Ovary (tissue), 9 donors: ENCODE measurements around the gene IL36A. TPM values are rescaled to one million over a fixed set of nuclear protein-coding genes. Genes with fewer than 3 reads are reported as not detected.

Experiments used
- DNase-seq, 5 donors: peaks; one replicate each; pipeline ENCODE4 v3.0.0-alpha.2; 2019 to 2020
- H3K27ac ChIP-seq, 2 donors: fragments of 200-600 bp; one replicate each; pipeline versions ENCODE4 v1.5.1 to v1.8.0; 2019 to 2022
- H3K27me3 ChIP-seq: fragments of 200-600 bp; one replicate; pipeline ENCODE4 v1.8.0; 2022
- H3K36me3 ChIP-seq: fragments of 200-600 bp; sonication (generic); one replicate; pipeline ENCODE4 v1.5.1; 2019
- H3K4me1 ChIP-seq: one replicate; pipeline ENCODE4 v1.8.1; 2013; ENCODE audit warnings: mild to moderate bottlenecking, moderate library complexity; ENCODE audit not compliant: insufficient read depth
- H3K4me3 ChIP-seq: fragments of 200-600 bp; sonication (generic); one replicate; pipeline ENCODE4 v1.5.1; 2017
- H3K9me3 ChIP-seq, 2 donors: fragments of 200-600 bp in 1 of 2; sonication (generic) in 1 of 2; one replicate each; pipeline versions ENCODE4 v1.5.1 to v1.8.1; 2013 to 2019; ENCODE audit warnings: mild to moderate bottlenecking in 1 of 2, moderate library complexity in 1 of 2
- CTCF ChIP-seq, 3 donors: fragments of 450-650 bp in 2 of 3; fragments of 200-600 bp in 1 of 3; IDR thresholded peaks; one replicate each; pipeline versions ENCODE4 v1.5.1 to v1.8.0; 2016 to 2022; ENCODE audit warnings: antibody characterized with exemption in 3 of 3, mild to moderate bottlenecking in 1 of 3
- EP300 ChIP-seq: sonication (generic); formaldehyde crosslinking; IDR thresholded peaks from one replicate; pipeline ENCODE4 v1.6.1; 2017; ENCODE audit warnings: antibody characterized with exemption
- POLR2A ChIP-seq: fragments of 450-650 bp; IDR thresholded peaks from one replicate; pipeline ENCODE4 v1.6.1; 2017; ENCODE audit warnings: antibody characterized with exemption, mild to moderate bottlenecking, moderate library complexity
- WGBS, 3 donors: extraction: QIAGEN DNeasy Blood & Tissue Kit in 1 of 3; methylation state at CpG; one replicate each; pipeline versions ENCODE4 v1.1.5 to v1.1.7; 2013 to 2017; 5-methylcytosine and 5-hydroxymethylcytosine counted together
- intact Hi-C, 4 donors: fragments of 100-400 bp; cut with DNase I; formaldehyde crosslinking; loops; one replicate each; pipeline versions ENCODE4 v1.11.0 to v1.15.1; 2022 to 2023
- polyA plus RNA-seq, 2 donors: library from polyadenylated mRNA; stranded (reverse); fragments of 200-250 nt in 1 of 2; fragments of 350-450 nt in 1 of 2; fragmentation: Illumina TruSeq in 1 of 2; extraction: RNeasy Lipid Tissue Mini Kit (QIAGEN cat#74804) in 1 of 2; gene quantifications; one replicate each; pipeline ENCODE4 v1.2.3, GENCODE V29; 2013 to 2014
- total RNA-seq, 7 donors: library from RNA; depleted of rRNA in 2 of 7; stranded (reverse); fragments of >200 nt in 2 of 7; fragmentation: NEBNext Ultra II Directional in 3 of 7; extraction: Animal tissue kit (Norgen Biotek cat#: 25700) in 3 of 7; gene quantifications; one replicate each; pipeline versions ENCODE4 v1.1.0 to v1.2.4, GENCODE V29; 2016 to 2023
- donor health status: DM: no; HTN: no; CAD: no; lungs with moderate emphysema.
- donor health status: DM: no; HTN: no; CAD: no.
- donor health status: Bipolar disorder and iron deficiency.
- donor health status: DM: yes; HTN: yes; CAD: no.
- donor health status: DM: no; HTN: no; CAD: no.
- donor health status: DM: yes; HTN: yes; CAD: no.

The IL36A gene
- total and polyA plus RNA-seq, 9 donors: not detected

GRCh38 chr2:113012436-113013335 lies 7.4 kb downstream of the IL36A start:
- Histone ChIP-seq H3K36me3 (no peaks in the 10 kb centered on the region), H3K27me3 (no peaks in the 10 kb centered on the region), H3K9me3 (no peaks in the 10 kb centered on the region), H3K27ac (no peak overlapping the region), H3K4me1 (no peaks in the 10 kb centered on the region), H3K4me3 (no peak overlapping the region)
- no peak for TF ChIP-seq CTCF (IDR thresholded peaks at IDR 0.05)
- TF ChIP-seq EP300: no peak
- TF ChIP-seq POLR2A: no peak
- no peak for DNase-seq
- intact Hi-C loops: no loop called here
- 64 to 72% (median 67%) methylated on average over 8 of the region's 8 CpGs for WGBS, 3 donors

GRCh38 chr2:113013336-113013661 lies 8.0 kb downstream of the IL36A start:
- Histone ChIP-seq H3K27ac (no peak overlapping the region), H3K36me3 (no peaks in the 10 kb centered on the region), H3K4me1 (no peaks in the 10 kb centered on the region), H3K27me3 (no peaks in the 10 kb centered on the region), H3K9me3 (no peaks in the 10 kb centered on the region), H3K4me3 (no peak overlapping the region)
- TF ChIP-seq POLR2A (no peak), CTCF (IDR thresholded peaks at IDR 0.05) (no peak), EP300 (no peak)
- intact Hi-C loops: no loop called here
- no peak for DNase-seq
- WGBS, 3 donors: 67 to 73% (median 72%) methylated on average over 3 of the region's 3 CpGs

GRCh38 chr2:113014067-113014466 lies 8.8 kb downstream of the IL36A start:
- H3K4me1 ChIP-seq: no peaks in the 10 kb centered on the region
- intact Hi-C loops: no loop called here
- H3K4me3 ChIP-seq: no peak overlapping the region
- WGBS, 3 donors: 86 to 96% (median 95%) methylated on average over 2 of the region's 2 CpGs
- H3K9me3 ChIP-seq: no peaks in the 10 kb centered on the region
- no peaks in the 10 kb centered on the region for H3K27me3 ChIP-seq
- H3K27ac ChIP-seq: no peak overlapping the region
- no peak for DNase-seq
- TF ChIP-seq CTCF (IDR thresholded peaks at IDR 0.05) (no peak), EP300 (no peak), POLR2A (no peak)
- H3K36me3 ChIP-seq: no peaks in the 10 kb centered on the region

GRCh38 chr2:113015042-113015441 lies 9.8 kb downstream of the IL36A start:
- WGBS, 3 donors: 52 to 71% (median 57%) methylated on average over 1 of the region's 1 CpG
- intact Hi-C loops: no loop called here
- Histone ChIP-seq H3K36me3 (no peaks in the 10 kb centered on the region), H3K4me3 (no peak overlapping the region), H3K27ac (no peak overlapping the region), H3K4me1 (no peaks in the 10 kb centered on the region), H3K27me3 (no peaks in the 10 kb centered on the region), H3K9me3 (no peaks in the 10 kb centered on the region)
- DNase-seq: no peak
- TF ChIP-seq POLR2A (no peak), EP300 (no peak), CTCF (IDR thresholded peaks at IDR 0.05) (no peak)
